ENCODE measurements around the gene EQTN. TPM values are rescaled to one million over a fixed set of nuclear protein-coding genes. Genes with fewer than 3 reads are reported as not detected.
A peak's percentile ranks its signal among the peaks of the same experiment; 100 is the strongest.

The EQTN gene
- total and polyA plus RNA-seq, 11 donors = not detected

DNA sequence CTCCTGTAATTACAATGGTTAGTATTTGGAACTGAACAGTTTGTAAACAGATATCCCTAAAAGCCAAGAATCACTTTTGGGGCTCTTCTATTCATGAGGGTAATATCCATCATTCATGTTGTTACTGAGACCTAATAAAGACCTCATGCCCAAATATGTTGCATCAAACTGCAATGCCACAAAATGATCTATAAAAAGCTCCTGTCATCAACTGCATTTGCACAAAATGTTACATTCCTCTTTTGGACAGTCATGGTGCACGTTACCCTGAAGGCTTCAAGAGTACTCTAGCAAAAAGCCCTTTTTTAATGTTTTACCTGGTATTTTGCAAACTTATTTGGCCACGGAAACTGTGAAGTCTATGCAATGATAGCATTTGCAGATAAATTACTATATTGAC is 14.2 kb upstream of the EQTN start:
- Histone ChIP-seq H3K36me3 (no peaks in the 10 kb centered on the region), H3K27ac (no peak overlapping the region), H3K4me1 (peaks cover 0 to 8% (median 0%) of the 10 kb centered on the region in 12 donors), H3K9me3 (no peaks in the 10 kb centered on the region), H3K27me3 (no peaks in the 10 kb centered on the region), H3K4me3 (no peak overlapping the region)
- 71 to 76% (median 73%) methylated on average over 2 of the region's 2 CpGs for WGBS, 4 donors
- ATAC-seq = peak in 1 of 4 donors; percentile 47
- intact Hi-C loops (cut with DNase I) = no loop called here
- TF ChIP-seq POLR2A (IDR thresholded peaks at IDR 0.05) = no peak
- no peak for TF ChIP-seq CTCF (IDR thresholded peaks at IDR 0.05)
- no peak for DNase-seq

DNA sequence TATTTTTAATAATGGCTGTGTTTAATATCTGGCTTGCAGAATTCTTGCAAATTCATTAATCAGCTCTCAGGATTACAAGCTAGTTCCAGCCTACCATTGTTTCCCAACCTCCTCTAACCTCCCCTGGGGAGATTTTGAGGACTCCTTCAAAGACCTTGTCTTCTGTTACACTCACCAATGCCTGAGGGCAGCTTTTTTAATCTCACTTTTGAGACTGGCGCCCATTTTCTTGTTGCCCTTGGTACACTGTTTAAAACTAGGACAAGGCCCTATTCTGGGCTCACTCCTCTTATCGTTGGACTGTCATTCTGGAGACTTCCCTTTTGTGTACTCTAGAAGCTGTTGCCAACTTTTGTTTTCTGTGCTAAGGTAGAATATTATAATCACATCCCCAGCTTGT is 13.6 kb upstream of the EQTN start:
- ATAC-seq (peak; percentile 58 to 73 (median 66)), DNase-seq (no peak)
- no peak overlapping the region for H3K4me3 ChIP-seq
- peak overlapping the region in 2 of 12 donors; percentile 28 to 37 for H3K27ac ChIP-seq
- intact Hi-C loops (cut with DNase I) = no loop called here
- H3K27me3 ChIP-seq = no peaks in the 10 kb centered on the region
- H3K36me3 ChIP-seq = no peaks in the 10 kb centered on the region
- peaks cover 0 to 8% (median 0%) of the 10 kb centered on the region in 12 donors for H3K4me1 ChIP-seq
- no peak for TF ChIP-seq POLR2A (IDR thresholded peaks at IDR 0.05)
- no peak for TF ChIP-seq CTCF (IDR thresholded peaks at IDR 0.05)
- 39 to 53% (median 41%) methylated on average over 2 of the region's 2 CpGs for WGBS, 4 donors
- H3K9me3 ChIP-seq = no peaks in the 10 kb centered on the region

GRCh38 chr9:27308691-27309390 is 11.9 kb upstream of the EQTN start:
- WGBS, 4 donors = 75 to 79% (median 78%) methylated on average over 4 of the region's 4 CpGs
- intact Hi-C loops (cut with DNase I) = no loop called here
- Histone ChIP-seq H3K4me1 (peaks cover 0 to 8% (median 0%) of the 10 kb centered on the region in 12 donors), H3K4me3 (no peak overlapping the region), H3K27me3 (no peaks in the 10 kb centered on the region), H3K9me3 (no peaks in the 10 kb centered on the region), H3K27ac (no peak overlapping the region), H3K36me3 (no peaks in the 10 kb centered on the region)
- ATAC-seq (no peak), DNase-seq (no peak)
- TF ChIP-seq CTCF (IDR thresholded peaks at IDR 0.05) (no peak), POLR2A (IDR thresholded peaks at IDR 0.05) (no peak)

- H3K27ac ChIP-seq = no peak overlapping the region
- intact Hi-C loops (cut with DNase I) = no loop called here
- DNase-seq (no peak), ATAC-seq (no peak)
- H3K4me3 ChIP-seq = no peak overlapping the region
- H3K9me3 ChIP-seq = no peaks in the 10 kb centered on the region
- TF ChIP-seq POLR2A (IDR thresholded peaks at IDR 0.05) (no peak), CTCF (IDR thresholded peaks at IDR 0.05) (no peak)
- H3K27me3 ChIP-seq = no peaks in the 10 kb centered on the region
- H3K36me3 ChIP-seq = no peaks in the 10 kb centered on the region
- WGBS, 4 donors = 77 to 86% (median 80%) methylated on average over 1 of the region's 1 CpG
- no peaks in the 10 kb centered on the region for H3K4me1 ChIP-seq
These were observed 7.6 kb upstream of the EQTN start for GRCh38 chr9:27304521-27304920.

All from heart left ventricle (tissue), 16 donors.